HG03060 (cell line): ENCODE data around the gene SCAF8.

Experiments used
- ATAC-seq: cut with Tn5 transposase; IDR thresholded peaks from one replicate; pipeline ENCODE4 v1.9.1; 2021; ENCODE audit warnings: low read depth, moderate number of reproducible peaks; ENCODE audit not compliant: unreplicated experiment

The SCAF8 gene

GRCh38 chr6:154822947-154823558, 89.8 kb downstream of the SCAF8 start:
- no peak for ATAC-seq

- ATAC-seq: no peak
Measured at GRCh38 chr6:154824076-154824475, 90.9 kb downstream of the SCAF8 start.

- ATAC-seq: no peak
Measured at GRCh38 chr6:154829970-154830369, 96.8 kb downstream of the SCAF8 start.

GRCh38 chr6:154830771-154831170, 97.6 kb downstream of the SCAF8 start:
- ATAC-seq: no peak

- ATAC-seq: no peak
Measured at GRCh38 chr6:154835307-154835706, 102.1 kb downstream of the SCAF8 start.

- no peak for ATAC-seq
Measured at GRCh38 chr6:154839546-154839945, 106.3 kb downstream of the SCAF8 start.

GRCh38 chr6:154840363-154840762, 107.1 kb downstream of the SCAF8 start:
- ATAC-seq: no peak

- ATAC-seq: no peak
Measured at GRCh38 chr6:154841109-154841508, 107.9 kb downstream of the SCAF8 start.

- no peak for ATAC-seq
Measured at GRCh38 chr6:154842833-154843232, 109.6 kb downstream of the SCAF8 start.

- ATAC-seq: no peak
Measured at GRCh38 chr6:154847318-154847717, 114.1 kb downstream of the SCAF8 start.

GRCh38 chr6:154848580-154848979, 115.4 kb downstream of the SCAF8 start:
- ATAC-seq: no peak

GRCh38 chr6:154849475-154849874, 116.3 kb downstream of the SCAF8 start:
- no peak for ATAC-seq

GRCh38 chr6:154852687-154853086, 119.5 kb downstream of the SCAF8 start:
- ATAC-seq: no peak

- ATAC-seq: no peak
Measured at GRCh38 chr6:154857529-154857928, 124.3 kb downstream of the SCAF8 start.

GRCh38 chr6:154861825-154862224, 128.6 kb downstream of the SCAF8 start:
- ATAC-seq: no peak

- ATAC-seq: no peak
Measured at GRCh38 chr6:154862536-154862935, 129.3 kb downstream of the SCAF8 start.

- no peak for ATAC-seq
Measured at GRCh38 chr6:154864066-154864430, 130.8 kb downstream of the SCAF8 start.

- ATAC-seq: no peak
Measured at GRCh38 chr6:154865291-154865690, 132.1 kb downstream of the SCAF8 start.

GRCh38 chr6:154868143-154868594, 135.0 kb downstream of the SCAF8 start:
- no peak for ATAC-seq

- ATAC-seq: no peak
Measured at GRCh38 chr6:154872542-154873114, 139.4 kb downstream of the SCAF8 start.

GRCh38 chr6:154873546-154873945, 140.3 kb downstream of the SCAF8 start:
- no peak for ATAC-seq

- ATAC-seq: no peak
Measured at GRCh38 chr6:154874773-154875592, 141.8 kb downstream of the SCAF8 start.
